GM23338 (cell line): ENCODE results near the gene STOX2. TPM values are rescaled to one million over a fixed set of nuclear protein-coding genes. Genes with fewer than 3 reads are reported as not detected.

Experiments
- polyA plus RNA-seq: library from polyadenylated mRNA; unstranded; fragments of >200 nt; fragmentation: Nextera tagmentation; extraction: Ambion mirVana; gene quantifications from 2 replicates; pipeline ENCODE4 v1.2.1, GENCODE V29; 2016
- total RNA-seq: library from RNA; depleted of rRNA; stranded (reverse); fragments of >200 nt; shearing (Covaris generic); gene quantifications from 2 replicates; pipeline ENCODE4 v1.2.3, GENCODE V29; 2014; rRNA removed

STOX2 gene
- total and polyA plus RNA-seq, 2 experiments from 2014 or later, result 19.8 to 20.6 TPM

Other genes with a start within 250 kb of the STOX2 start
- 20.9 and 22.4 TPM in 2 replicates for gene RWDD4, start 246.1 kb upstream of the STOX2 start, total RNA-seq
- 28.9 and 29.8 TPM in 2 replicates for gene RWDD4, start 246.1 kb upstream of the STOX2 start, polyA plus RNA-seq
- 31.4 and 42.7 TPM in 2 replicates for gene TRAPPC11, start 246.0 kb upstream of the STOX2 start, total RNA-seq
- gene TRAPPC11, start 246.0 kb upstream of the STOX2 start, polyA plus RNA-seq, result 14.6 and 15.0 TPM in 2 replicates